ENCODE results near the gene ZNF439. TPM values are rescaled to one million over a fixed set of nuclear protein-coding genes. Genes with fewer than 3 reads are reported as not detected.

Gene ZNF439
- total and polyA plus RNA-seq, 2 of the 8 experiments (the other 6 are each of a cell fraction or from before 2014, with no cell fraction given), result 0.09 TPM; not detected in 1

DNA sequence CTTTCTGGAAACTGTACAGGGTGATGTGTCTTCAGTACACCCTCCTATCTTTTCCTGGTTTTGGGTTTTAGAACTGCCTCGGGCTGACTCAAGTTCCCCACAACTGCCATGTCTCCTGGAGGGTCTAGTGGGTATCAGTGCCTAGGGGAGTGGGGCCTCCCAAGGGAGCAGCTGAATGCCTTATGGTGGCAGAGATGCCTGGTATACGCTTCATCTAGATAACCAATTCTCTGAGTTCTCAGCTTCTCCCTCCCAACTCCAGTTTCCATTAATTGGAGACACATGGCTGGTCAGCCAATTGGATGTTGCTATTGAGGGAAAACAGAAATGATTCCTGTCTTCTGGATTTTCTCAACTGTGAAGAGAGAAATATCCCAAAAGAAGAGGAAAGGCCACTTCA lies 12.8 kb downstream of the ZNF439 start:
- no peak overlapping the region for H3K4me2 ChIP-seq (ENCODE audit: insufficient read depth in 1 of 2, low read depth in 2 of 2, low read length in 2 of 2)
- H2AK5ac ChIP-seq (ENCODE audit: low read depth, low read length), result no peak overlapping the region
- no peak for FAIRE-seq
- H2AFZ ChIP-seq (ENCODE audit: low read length), result no peak overlapping the region
- H3K4me1 ChIP-seq (replicated peaks in 1 of 4; ENCODE audit: control insufficient read depth in 3 of 4, insufficient read depth in 4 of 4, low read length in 3 of 4), result no peaks in the 10 kb centered on the region
- CTCF ChIA-PET (ENCODE audit: partially characterized antibody), result no interaction called here
- H2BK5ac ChIP-seq (ENCODE audit: low read depth, low read length), result no peak overlapping the region
- H2BK20ac ChIP-seq (ENCODE audit: low read length), result no peak overlapping the region
- H3K27me3 ChIP-seq (replicated peaks in 1 of 4; ENCODE audit: control insufficient read depth in 3 of 4, extremely low read depth in 1 of 4, insufficient read depth in 3 of 4, low read length in 3 of 4), result no peaks in the 10 kb centered on the region
- H3K23me2 ChIP-seq (ENCODE audit: low read depth, low read length), result no peaks in the 10 kb centered on the region
- no peak overlapping the region for H3K4ac ChIP-seq (replicated peaks; ENCODE audit: insufficient read length, low read depth, low read length)
- H3K23ac ChIP-seq (ENCODE audit: insufficient read length), result no peak overlapping the region
- H2BK120ac ChIP-seq (replicated peaks; ENCODE audit: low read depth, low read length), result no peak overlapping the region
- no peak for TF ChIP-seq ZNF274 (IDR thresholded peaks at IDR 0.05; ENCODE audit: borderline replicate concordance, extremely low read depth, low read length)
- no peak for TF ChIP-seq BCL11A (IDR thresholded peaks at IDR 0.05; ENCODE audit: low read depth in 2 of 2, low read length in 2 of 2)
- TF ChIP-seq POLR2A (IDR thresholded peaks at IDR 0.05; ENCODE audit: control extremely low read depth in 1 of 2, low read depth in 2 of 2, low read length in 2 of 2), result no peak
- TF ChIP-seq CBX5 (IDR thresholded peaks at IDR 0.05; ENCODE audit: low read depth, low read length), result no peak
- TF ChIP-seq TCF12 (IDR thresholded peaks at IDR 0.05; ENCODE audit: low read depth, low read length), result no peak
- no peak for TF ChIP-seq SIRT6 (IDR thresholded peaks at IDR 0.05; ENCODE audit: low read length)
- H4K91ac ChIP-seq (replicated peaks; ENCODE audit: insufficient read length, low read length), result no peak overlapping the region
- H3K36me3 ChIP-seq (ENCODE audit: control insufficient read depth in 2 of 4, insufficient read depth in 4 of 4, low read length in 3 of 4), result no peaks in the 10 kb centered on the region; a peak in 1 of 8 replicates
- H4K8ac ChIP-seq (ENCODE audit: extremely low read depth, insufficient read depth, low read length), result no peak overlapping the region
- WGBS, 2 experiments (ENCODE audit: extremely low coverage in 1 of 2, insufficient coverage in 1 of 2, insufficient read length in 1 of 2, insufficient replicate concordance in 2 of 2, low coverage in 1 of 2, low lambda C conversion rate in 2 of 2, missing lambda C conversion rate in 1 of 2), result 80% methylated on average over 2 of the region's 2 CpGs; no CpG with 5 or more reads in 1 of the 2 experiments
- H3K4me3 ChIP-seq (ENCODE audit: extremely low read depth in 1 of 4, insufficient read depth in 2 of 4, low read depth in 3 of 4, low read length in 4 of 4), result no peak overlapping the region
- no peak overlapping the region for H4K5ac ChIP-seq (ENCODE audit: insufficient read length, low read depth, low read length)
- H3K9me3 ChIP-seq (ENCODE audit: insufficient read depth in 2 of 2, low read depth in 1 of 2, low read length in 1 of 2), result peaks cover 25 to 53% of the 10 kb centered on the region in 2 experiments
- no peaks in the 10 kb centered on the region for H3K79me1 ChIP-seq (ENCODE audit: low read depth, low read length)
- H3K56ac ChIP-seq (replicated peaks; ENCODE audit: insufficient read length, low read depth, low read length), result no peak overlapping the region
- H2BK12ac ChIP-seq (ENCODE audit: low read depth, low read length), result no peak overlapping the region
- no peak overlapping the region for H3K9ac ChIP-seq (replicated peaks in 1 of 4; ENCODE audit: extremely low read depth in 1 of 4, low read depth in 3 of 4, low read length in 3 of 4)
- H3K18ac ChIP-seq (ENCODE audit: extremely low read depth, low read length), result no peak overlapping the region
- POLR2A ChIA-PET (ENCODE audit: partially characterized antibody), result no interaction called here
- no peak overlapping the region for H3K14ac ChIP-seq (ENCODE audit: insufficient read length)
- H2BK15ac ChIP-seq (ENCODE audit: low read length), result no peak overlapping the region
- H3K79me2 ChIP-seq (ENCODE audit: control insufficient read depth in 1 of 2, insufficient read depth in 2 of 2, low read length in 2 of 2), result no peaks in the 10 kb centered on the region
- H4K20me1 ChIP-seq (replicated peaks in 1 of 2; ENCODE audit: control insufficient read depth in 1 of 2, insufficient read depth in 2 of 2, low read length in 2 of 2), result no peaks in the 10 kb centered on the region
- no peak for DNase-seq (ENCODE audit: low read depth in 1 of 2, low spot score in 2 of 2)
- H3K27ac ChIP-seq (ENCODE audit: low read depth, low read length), result no peak overlapping the region

All from H1 (cell line).